Choroid plexus epithelial cell (primary cell): ENCODE results near the gene FANCC.
A peak's percentile ranks its signal among the peaks of the same experiment; 100 is the strongest.

Experiments
- DNase-seq: peaks from one replicate; pipeline ENCODE4 v3.0.0-alpha.2; 2010; ENCODE audit warnings: low read depth
- H3K4me3 ChIP-seq: 2 replicates; pipeline ENCODE4 v1.5.1; 2011; ENCODE audit warnings: low read depth, mild to moderate bottlenecking, control low read depth, low read length, moderate library complexity
- CTCF ChIP-seq: conservative IDR thresholded peaks from 2 replicates; pipeline ENCODE4 v1.5.1; 2011; ENCODE audit warnings: low read depth, mild to moderate bottlenecking, control low read depth, inconsistent platforms, low read length, moderate library complexity

FANCC gene

GRCh38 chr9:95355500-95355899, 38.0 kb upstream of the FANCC start:
- DNase-seq = no peak
- no peak overlapping the region for H3K4me3 ChIP-seq
- TF ChIP-seq CTCF = no peak

- no peak for TF ChIP-seq CTCF
- H3K4me3 ChIP-seq = no peak overlapping the region
- DNase-seq = no peak
Measured at GRCh38 chr9:95351051-95351450, 33.5 kb upstream of the FANCC start.

GRCh38 chr9:95350266-95350665, 32.8 kb upstream of the FANCC start:
- H3K4me3 ChIP-seq = no peak overlapping the region
- no peak for DNase-seq
- TF ChIP-seq CTCF = no peak

- H3K4me3 ChIP-seq = peak overlapping the region; percentile 34
- no peak for DNase-seq
- no peak for TF ChIP-seq CTCF
Measured at GRCh38 chr9:95349091-95350038, 31.9 kb upstream of the FANCC start.

- no peak for TF ChIP-seq CTCF
- no peak for DNase-seq
- H3K4me3 ChIP-seq = no peak overlapping the region
Measured at GRCh38 chr9:95346021-95346420, 28.5 kb upstream of the FANCC start.

GRCh38 chr9:95344735-95345325, 27.3 kb upstream of the FANCC start:
- DNase-seq = no peak
- H3K4me3 ChIP-seq = no peak overlapping the region
- no peak for TF ChIP-seq CTCF
